CD4-positive, CD25-positive, alpha-beta regulatory T cell (primary cell): ENCODE data around the gene CILP2. TPM values are rescaled to one million over a fixed set of nuclear protein-coding genes. Genes with fewer than 3 reads are reported as not detected.

Source experiments
- ATAC-seq, 2 donors: fragments of 150-1000 bp; cut with Tn5 transposase; one replicate each; pipeline ENCODE4 v1.10.0; 2021; ENCODE audit warnings: low read depth in 2 of 2, moderate number of reproducible peaks in 2 of 2, moderate library complexity in 1 of 2
- DNase-seq, 3 donors: peaks; one replicate each; pipeline versions ENCODE4 v3.0.0 to v3.0.0-alpha.2; 2012 to 2022; ENCODE audit warnings: mixed read lengths in 1 of 3
- H3K27ac ChIP-seq: one replicate; pipeline ENCODE4 v1.7.0; 2013; ENCODE audit warnings: mild to moderate bottlenecking, low read length; ENCODE audit not compliant: insufficient read depth, poor library complexity, severe bottlenecking
- H3K27me3 ChIP-seq: one replicate; pipeline ENCODE4 v1.7.0; 2013; ENCODE audit warnings: low read length; ENCODE audit not compliant: control insufficient read depth, insufficient read depth
- H3K36me3 ChIP-seq: one replicate; pipeline ENCODE4 v1.7.0; 2013; ENCODE audit warnings: mild to moderate bottlenecking, low read length, moderate library complexity; ENCODE audit not compliant: control insufficient read depth, insufficient read depth
- H3K4me1 ChIP-seq: 2 replicates; pipeline ENCODE4 v1.7.0; 2013; ENCODE audit warnings: mild to moderate bottlenecking, low read length; ENCODE audit not compliant: insufficient read depth, control insufficient read depth, poor library complexity, severe bottlenecking
- H3K4me3 ChIP-seq: one replicate; pipeline ENCODE4 v1.7.0; 2013; ENCODE audit warnings: low read depth, mild to moderate bottlenecking, low read length, moderate library complexity
- H3K9me3 ChIP-seq, 2 experiments: 1 replicate in 1 of 2; 2 replicates in 1 of 2; pipeline ENCODE4 v1.7.0; 2013; ENCODE audit warnings: low read length in 2 of 2, mild to moderate bottlenecking in 1 of 2, moderate library complexity in 1 of 2; ENCODE audit not compliant: control insufficient read depth in 2 of 2
- H3K27ac Mint-ChIP-seq, 3 donors: one replicate each; pipeline ENCODE4 v1.8.0; 2020 to 2022; ENCODE audit warnings: mild to moderate bottlenecking in 3 of 3, mixed read lengths in 3 of 3, moderate library complexity in 2 of 3
- H3K27me3 Mint-ChIP-seq: one replicate; pipeline ENCODE4 v1.8.0; 2022; ENCODE audit warnings: mild to moderate bottlenecking, mixed read lengths
- H3K36me3 Mint-ChIP-seq: one replicate; pipeline ENCODE4 v1.8.0; 2020; ENCODE audit warnings: mixed read lengths
- H3K4me1 Mint-ChIP-seq, 4 donors: one replicate each; pipeline ENCODE4 v1.8.0; 2020 to 2022; ENCODE audit warnings: mixed read lengths in 4 of 4, mild to moderate bottlenecking in 1 of 4
- H3K4me3 Mint-ChIP-seq, 4 donors: one replicate each; pipeline ENCODE4 v1.8.0; 2020 to 2022; ENCODE audit warnings: mild to moderate bottlenecking in 4 of 4, mixed read lengths in 4 of 4, moderate library complexity in 3 of 4
- H3K9me3 Mint-ChIP-seq, 7 donors: one replicate each; pipeline ENCODE4 v1.8.0; 2020 to 2022; ENCODE audit warnings: mixed read lengths in 7 of 7, mild to moderate bottlenecking in 3 of 7, moderate library complexity in 2 of 7
- polyA plus RNA-seq, 4 donors: library from polyadenylated mRNA; unstranded; fragments of 300-500 nt; fragmentation: Illumina TruSeq; gene quantifications; one replicate each; pipeline ENCODE4 v1.2.3, GENCODE V29; 2021
- total RNA-seq: library from RNA; stranded (reverse); gene quantifications from one replicate; pipeline ENCODE4 v1.2.3, GENCODE V29; 2022

Gene CILP2
- total and polyA plus RNA-seq, 5 donors from 2014 or later = 0.09 to 0.42 (median 0.31) TPM; not detected in 1

- H3K36me3 Mint-ChIP-seq = peaks cover 27% of the 10 kb centered on the region
- H3K4me1 Mint-ChIP-seq = peaks cover 0 to 14% (median 6%) of the 10 kb centered on the region in 4 donors
These were observed 33.2 kb downstream of the CILP2 start for GRCh38 chr19:19571071-19571786.

GRCh38 chr19:19575411-19575810 lies 37.3 kb downstream of the CILP2 start:
- Mint-ChIP-seq H3K4me3 (no peak overlapping the region), H3K27ac (peak overlapping the region in 2 of 3 donors; percentile 12 to 97)
- no peak overlapping the region for H3K4me3 ChIP-seq

More at GRCh38 chr19:19571071-19571786, 33.2 kb downstream of the CILP2 start:
- no peak overlapping the region for H3K27ac ChIP-seq
- no peak overlapping the region for H3K4me3 ChIP-seq
- ATAC-seq (no peak), DNase-seq (no peak)
- no peaks in the 10 kb centered on the region for H3K4me1 ChIP-seq
- no peaks in the 10 kb centered on the region for H3K9me3 Mint-ChIP-seq
- H3K27me3 Mint-ChIP-seq = no peaks in the 10 kb centered on the region
- H3K27me3 ChIP-seq = no peaks in the 10 kb centered on the region
- H3K27ac Mint-ChIP-seq = no peak overlapping the region
- H3K36me3 ChIP-seq = peaks cover 40% of the 10 kb centered on the region
- no peak overlapping the region for H3K4me3 Mint-ChIP-seq
- H3K9me3 ChIP-seq = no peaks in the 10 kb centered on the region

GRCh38 chr19:19578252-19578651 lies 40.2 kb downstream of the CILP2 start:
- no peaks in the 10 kb centered on the region for H3K27me3 Mint-ChIP-seq

More at GRCh38 chr19:19575411-19575810, 37.3 kb downstream of the CILP2 start:
- no peaks in the 10 kb centered on the region for H3K9me3 ChIP-seq
- no peak overlapping the region for H3K27ac ChIP-seq
- no peaks in the 10 kb centered on the region for H3K27me3 ChIP-seq
- ATAC-seq = no peak
- no peak for DNase-seq
- Mint-ChIP-seq H3K36me3 (peaks cover 12% of the 10 kb centered on the region), H3K9me3 (no peaks in the 10 kb centered on the region), H3K27me3 (no peaks in the 10 kb centered on the region), H3K4me1 (peaks cover 0 to 25% (median 5%) of the 10 kb centered on the region in 4 donors)
- peaks cover 8% of the 10 kb centered on the region for H3K36me3 ChIP-seq
- no peaks in the 10 kb centered on the region for H3K4me1 ChIP-seq

GRCh38 chr19:19579533-19580361 lies 41.7 kb downstream of the CILP2 start:
- peaks cover 0 to 39% (median 10%) of the 10 kb centered on the region in 4 donors for H3K4me1 Mint-ChIP-seq
- Histone ChIP-seq H3K9me3 (no peaks in the 10 kb centered on the region), H3K27me3 (no peaks in the 10 kb centered on the region), H3K36me3 (peaks cover 3% of the 10 kb centered on the region), H3K4me1 (peaks cover 8% of the 10 kb centered on the region), H3K27ac (no peak overlapping the region), H3K4me3 (no peak overlapping the region)
- no peaks in the 10 kb centered on the region for H3K27me3 Mint-ChIP-seq
- H3K4me3 Mint-ChIP-seq = peak overlapping the region in 1 of 4 donors; percentile 35
- H3K9me3 Mint-ChIP-seq = no peaks in the 10 kb centered on the region
- ATAC-seq (no peak), DNase-seq (peak in 1 of 3 donors; percentile 35)
- peak overlapping the region in 2 of 3 donors; percentile 81 to 83 for H3K27ac Mint-ChIP-seq
- H3K36me3 Mint-ChIP-seq = peaks cover 5% of the 10 kb centered on the region

More at GRCh38 chr19:19578252-19578651, 40.2 kb downstream of the CILP2 start:
- Mint-ChIP-seq H3K4me1 (peaks cover 0 to 43% (median 12%) of the 10 kb centered on the region in 4 donors), H3K9me3 (no peaks in the 10 kb centered on the region), H3K36me3 (peaks cover 6% of the 10 kb centered on the region), H3K4me3 (no peak overlapping the region), H3K27ac (no peak overlapping the region)
- DNase-seq (no peak), ATAC-seq (no peak)
- no peaks in the 10 kb centered on the region for H3K9me3 ChIP-seq
- H3K27ac ChIP-seq = no peak overlapping the region
- H3K4me3 ChIP-seq = no peak overlapping the region
- peaks cover 2% of the 10 kb centered on the region for H3K36me3 ChIP-seq
- H3K4me1 ChIP-seq = peaks cover 8% of the 10 kb centered on the region
- H3K27me3 ChIP-seq = no peaks in the 10 kb centered on the region

GRCh38 chr19:19580418-19580817 lies 42.4 kb downstream of the CILP2 start:
- Histone ChIP-seq H3K4me1 (peaks cover 8% of the 10 kb centered on the region), H3K27me3 (no peaks in the 10 kb centered on the region), H3K27ac (no peak overlapping the region), H3K9me3 (no peaks in the 10 kb centered on the region), H3K4me3 (no peak overlapping the region), H3K36me3 (peaks cover 4% of the 10 kb centered on the region)
- Mint-ChIP-seq H3K4me1 (peaks cover 0 to 40% (median 11%) of the 10 kb centered on the region in 4 donors), H3K9me3 (no peaks in the 10 kb centered on the region), H3K27ac (peak overlapping the region in 2 of 3 donors; percentile 45 to 81), H3K4me3 (no peak overlapping the region), H3K27me3 (no peaks in the 10 kb centered on the region), H3K36me3 (peaks cover 6% of the 10 kb centered on the region)
- no peak for DNase-seq
- ATAC-seq = no peak

- Histone ChIP-seq H3K27me3 (no peaks in the 10 kb centered on the region), H3K4me3 (no peak overlapping the region), H3K9me3 (no peaks in the 10 kb centered on the region), H3K27ac (no peak overlapping the region), H3K4me1 (peaks cover 8% of the 10 kb centered on the region), H3K36me3 (peaks cover 5% of the 10 kb centered on the region)
- DNase-seq (no peak), ATAC-seq (no peak)
- Mint-ChIP-seq H3K36me3 (peaks cover 6% of the 10 kb centered on the region), H3K27me3 (no peaks in the 10 kb centered on the region), H3K9me3 (no peaks in the 10 kb centered on the region), H3K4me3 (no peak overlapping the region), H3K27ac (peak overlapping the region; percentile 81 to 94 (median 93)), H3K4me1 (peaks cover 0 to 43% (median 10%) of the 10 kb centered on the region in 4 donors)
These were observed 43.3 kb downstream of the CILP2 start for GRCh38 chr19:19581391-19581790.

- peaks cover 0 to 43% (median 10%) of the 10 kb centered on the region in 4 donors for H3K4me1 Mint-ChIP-seq
- no peak overlapping the region for H3K4me3 ChIP-seq
- H3K9me3 Mint-ChIP-seq = no peaks in the 10 kb centered on the region
- no peak overlapping the region for H3K27ac ChIP-seq
- DNase-seq (no peak), ATAC-seq (no peak)
- H3K27me3 Mint-ChIP-seq = no peaks in the 10 kb centered on the region
- H3K4me3 Mint-ChIP-seq = no peak overlapping the region
- H3K36me3 ChIP-seq = peaks cover 6% of the 10 kb centered on the region
- peaks cover 8% of the 10 kb centered on the region for H3K4me1 ChIP-seq
- peaks cover 6% of the 10 kb centered on the region for H3K36me3 Mint-ChIP-seq
- H3K9me3 ChIP-seq = no peaks in the 10 kb centered on the region
- H3K27me3 ChIP-seq = no peaks in the 10 kb centered on the region
- peak overlapping the region in 2 of 3 donors; percentile 81 to 94 for H3K27ac Mint-ChIP-seq
These were observed 44.4 kb downstream of the CILP2 start for GRCh38 chr19:19582471-19582870.
